ENCODE data around the gene ASB13.
"Not testable (repeated sequence)": the region's sequence is repeated elsewhere in the genome, so short reads cannot be mapped to it uniquely, and the experiment has no call there.

Gene ASB13

GRCh38 chr10:5632446-5632845 is 33.9 kb downstream of the ASB13 start:
- no peaks in the 10 kb centered on the region for H3K4me1 ChIP-seq
- DNase-seq (ENCODE audit: low spot score in 2 of 2), result no peak
- no peaks in the 10 kb centered on the region for H3K27me3 ChIP-seq (ENCODE audit: low read depth)
- no peak overlapping the region for H3K4me3 ChIP-seq
- in situ Hi-C loops (cut with MboI; ENCODE audit: low sequenced_read_pairs), result no loop called here
- H3K36me3 ChIP-seq (replicated peaks), result no peaks in the 10 kb centered on the region
- H3K9me3 ChIP-seq, result no peaks in the 10 kb centered on the region

GRCh38 chr10:5631936-5632335 is 34.5 kb downstream of the ASB13 start:
- Histone ChIP-seq H3K4me3 (no peak overlapping the region), H3K4me1 (no peaks in the 10 kb centered on the region), H3K9me3 (no peaks in the 10 kb centered on the region), H3K27me3 (ENCODE audit: low read depth) (no peaks in the 10 kb centered on the region), H3K36me3 (replicated peaks) (no peaks in the 10 kb centered on the region)
- no peak for DNase-seq (ENCODE audit: low spot score in 2 of 2)
- in situ Hi-C loops (cut with MboI; ENCODE audit: low sequenced_read_pairs), result no loop called here

- no peaks in the 10 kb centered on the region for H3K27me3 ChIP-seq (ENCODE audit: low read depth)
- H3K4me1 ChIP-seq, result no peaks in the 10 kb centered on the region
- no peaks in the 10 kb centered on the region for H3K36me3 ChIP-seq (replicated peaks)
Observed at GRCh38 chr10:5630112-5630436, 36.3 kb downstream of the ASB13 start.

GRCh38 chr10:5629303-5630111 is 36.9 kb downstream of the ASB13 start:
- no peak overlapping the region for H3K4me3 ChIP-seq
- H3K9me3 ChIP-seq, result no peaks in the 10 kb centered on the region
- in situ Hi-C loops (cut with MboI; ENCODE audit: low sequenced_read_pairs), result loop anchor here (10.0 kb wide), 2 partner anchors 345 to 805 kb away; partner anchors contain the start of gene AKR1E2
- peak; percentile 29 to 90 for DNase-seq (ENCODE audit: low spot score in 2 of 2)
- H3K4me1 ChIP-seq, result no peaks in the 10 kb centered on the region
- no peaks in the 10 kb centered on the region for H3K36me3 ChIP-seq (replicated peaks)
- no peaks in the 10 kb centered on the region for H3K27me3 ChIP-seq (ENCODE audit: low read depth)

More at GRCh38 chr10:5630112-5630436, 36.3 kb downstream of the ASB13 start:
- in situ Hi-C loops (cut with MboI; ENCODE audit: low sequenced_read_pairs), result no loop called here
- no peak overlapping the region for H3K4me3 ChIP-seq
- no peaks in the 10 kb centered on the region for H3K9me3 ChIP-seq
- DNase-seq (ENCODE audit: low spot score in 2 of 2), result no peak

- Histone ChIP-seq H3K9me3 (no peaks in the 10 kb centered on the region), H3K4me3 (no peak overlapping the region)
- no peak for DNase-seq (ENCODE audit: low spot score in 2 of 2)
Observed at GRCh38 chr10:5628451-5629302, 37.7 kb downstream of the ASB13 start.

GRCh38 chr10:5627486-5628044 is 38.8 kb downstream of the ASB13 start:
- no peak for DNase-seq (ENCODE audit: low spot score in 2 of 2)
- H3K36me3 ChIP-seq (replicated peaks), result no peaks in the 10 kb centered on the region
- H3K9me3 ChIP-seq, result no peaks in the 10 kb centered on the region
- in situ Hi-C loops (cut with MboI; ENCODE audit: low sequenced_read_pairs), result loop anchor here (10.0 kb wide), 2 partner anchors 343 to 803 kb away; partner anchors contain the start of gene AKR1E2
- H3K27me3 ChIP-seq (ENCODE audit: low read depth), result no peaks in the 10 kb centered on the region
- H3K4me3 ChIP-seq, result no peak overlapping the region
- no peaks in the 10 kb centered on the region for H3K4me1 ChIP-seq

More at GRCh38 chr10:5628451-5629302, 37.7 kb downstream of the ASB13 start:
- in situ Hi-C loops (cut with MboI; ENCODE audit: low sequenced_read_pairs), result loop anchor here (10.0 kb wide), 2 partner anchors 344 to 804 kb away; partner anchors contain the start of gene AKR1E2
- Histone ChIP-seq H3K27me3 (ENCODE audit: low read depth) (no peaks in the 10 kb centered on the region), H3K36me3 (replicated peaks) (no peaks in the 10 kb centered on the region), H3K4me1 (no peaks in the 10 kb centered on the region)

- in situ Hi-C loops (cut with MboI; ENCODE audit: low sequenced_read_pairs), result loop anchor here (10.0 kb wide), 2 partner anchors 341 to 801 kb away; partner anchors contain the start of gene AKR1E2
Observed at GRCh38 chr10:5625992-5626777, 40.2 kb downstream of the ASB13 start.

GRCh38 chr10:5624701-5625100 is 41.7 kb downstream of the ASB13 start:
- Histone ChIP-seq H3K4me1 (no peaks in the 10 kb centered on the region), H3K27me3 (ENCODE audit: low read depth) (no peaks in the 10 kb centered on the region), H3K9me3 (no peaks in the 10 kb centered on the region), H3K4me3 (no peak overlapping the region), H3K36me3 (replicated peaks) (no peaks in the 10 kb centered on the region)
- DNase-seq (ENCODE audit: low spot score in 2 of 2), result no peak
- in situ Hi-C loops (cut with MboI; ENCODE audit: low sequenced_read_pairs), result loop anchor here (5.0 to 10.0 kb wide), 3 partner anchors 182 to 800 kb away; partner anchors contain the start of gene AKR1E2

More at GRCh38 chr10:5625992-5626777, 40.2 kb downstream of the ASB13 start:
- Histone ChIP-seq H3K9me3 (no peaks in the 10 kb centered on the region), H3K4me3 (no peak overlapping the region), H3K4me1 (no peaks in the 10 kb centered on the region), H3K36me3 (replicated peaks) (no peaks in the 10 kb centered on the region), H3K27me3 (ENCODE audit: low read depth) (no peaks in the 10 kb centered on the region)
- DNase-seq (ENCODE audit: low spot score in 2 of 2), result no peak

GRCh38 chr10:5623081-5623748 is 43.2 kb downstream of the ASB13 start:
- no peaks in the 10 kb centered on the region for H3K9me3 ChIP-seq
- DNase-seq (ENCODE audit: low spot score in 2 of 2), result peak; percentile 61 to 94
- H3K4me3 ChIP-seq, result no peak overlapping the region
- no peaks in the 10 kb centered on the region for H3K4me1 ChIP-seq
- in situ Hi-C loops (cut with MboI; ENCODE audit: low sequenced_read_pairs), result loop anchor here (5.0 to 10.0 kb wide), 3 partner anchors 181 to 798 kb away; partner anchors contain the start of gene AKR1E2
- no peaks in the 10 kb centered on the region for H3K27me3 ChIP-seq (ENCODE audit: low read depth)
- H3K36me3 ChIP-seq (replicated peaks), result no peaks in the 10 kb centered on the region

- in situ Hi-C loops (cut with MboI; ENCODE audit: low sequenced_read_pairs), result loop anchor here (5.0 to 10.0 kb wide), 3 partner anchors 180 to 798 kb away; partner anchors contain the start of gene AKR1E2
Observed at GRCh38 chr10:5622186-5622960, 44.0 kb downstream of the ASB13 start.

GRCh38 chr10:5621371-5621770 is 45.0 kb downstream of the ASB13 start:
- not testable (repeated sequence) for H3K36me3 ChIP-seq (replicated peaks); H3K4me3 ChIP-seq; H3K9me3 ChIP-seq; H3K4me1 ChIP-seq; DNase-seq (ENCODE audit: low spot score in 2 of 2); H3K27me3 ChIP-seq (ENCODE audit: low read depth)
- in situ Hi-C loops (cut with MboI; ENCODE audit: low sequenced_read_pairs), result loop anchor here (5.0 to 10.0 kb wide), 3 partner anchors 179 to 797 kb away; partner anchors contain the start of gene AKR1E2

More at GRCh38 chr10:5622186-5622960, 44.0 kb downstream of the ASB13 start:
- no peak for DNase-seq (ENCODE audit: low spot score in 2 of 2)
- H3K9me3 ChIP-seq, result no peaks in the 10 kb centered on the region
- no peak overlapping the region for H3K4me3 ChIP-seq
- H3K36me3 ChIP-seq (replicated peaks), result no peaks in the 10 kb centered on the region
- H3K27me3 ChIP-seq (ENCODE audit: low read depth), result no peaks in the 10 kb centered on the region
- H3K4me1 ChIP-seq, result no peaks in the 10 kb centered on the region

GRCh38 chr10:5620966-5621365 is 45.4 kb downstream of the ASB13 start:
- H3K4me3 ChIP-seq, result no peak overlapping the region
- in situ Hi-C loops (cut with MboI; ENCODE audit: low sequenced_read_pairs), result loop anchor here (5.0 to 10.0 kb wide), 3 partner anchors 179 to 796 kb away; partner anchors contain the start of gene AKR1E2
- no peak for DNase-seq (ENCODE audit: low spot score in 2 of 2)
- no peaks in the 10 kb centered on the region for H3K4me1 ChIP-seq
- H3K9me3 ChIP-seq, result no peaks in the 10 kb centered on the region
- no peaks in the 10 kb centered on the region for H3K36me3 ChIP-seq (replicated peaks)
- H3K27me3 ChIP-seq (ENCODE audit: low read depth), result no peaks in the 10 kb centered on the region

Data from HAP-1 (cell line).